Activated CD4-positive, alpha-beta memory T cell treated with anti-CD3 and anti-CD28 coated beads, Interleukin-2, amount 10 ng/mL, durations not matched to agents 7 days and 5 days (primary cell): ENCODE measurements around the gene LPCAT1. TPM values are rescaled to one million over a fixed set of nuclear protein-coding genes. Genes with fewer than 3 reads are reported as not detected.
"Not testable (repeated sequence)": the region's sequence is repeated elsewhere in the genome, so short reads cannot be mapped to it uniquely, and the experiment has no call there.

Experiments used
- CTCF ChIA-PET: fragments of 350-600 bp; sonication (Branson Sonifier 250); formaldehyde crosslinking; loops from one replicate; lab custom pipeline; 2021; ENCODE audit warnings: antibody characterized with exemption, inconsistent platforms; lab: Charles Lee
- POLR2A ChIA-PET: fragments of 350-600 bp; sonication (Branson Sonifier 250); formaldehyde crosslinking; loops from one replicate; lab custom pipeline; 2021; ENCODE audit warnings: antibody characterized with exemption; lab: Charles Lee
- DNase-seq: peaks from one replicate; pipeline ENCODE4 v3.0.0-alpha.2; 2020
- H3K27ac Mint-ChIP-seq: one replicate; pipeline ENCODE4 v1.8.0; 2021; ENCODE audit warnings: mild to moderate bottlenecking, mixed read lengths
- H3K27me3 Mint-ChIP-seq: one replicate; pipeline ENCODE4 v1.8.0; 2021; ENCODE audit warnings: mixed read lengths
- H3K36me3 Mint-ChIP-seq: one replicate; pipeline ENCODE4 v1.8.0; 2021; ENCODE audit warnings: low read depth, mixed read lengths
- H3K4me1 Mint-ChIP-seq: one replicate; pipeline ENCODE4 v1.8.0; 2021; ENCODE audit warnings: mixed read lengths
- H3K4me3 Mint-ChIP-seq: one replicate; pipeline ENCODE4 v1.8.0; 2021; ENCODE audit warnings: mild to moderate bottlenecking, mixed read lengths
- H3K9me3 Mint-ChIP-seq: one replicate; pipeline ENCODE4 v1.8.0; 2021; ENCODE audit warnings: mixed read lengths
- total RNA-seq, 2 experiments: library from RNA; stranded (reverse); gene quantifications; one replicate each; pipeline ENCODE4 v1.2.3, GENCODE V29; 2021

LPCAT1 gene
- total RNA-seq, 2 experiments from 2014 or later: 68.7 to 71.4 TPM

- Mint-ChIP-seq H3K27me3 (peaks cover 21% of the 10 kb centered on the region), H3K9me3 (peaks cover 42% of the 10 kb centered on the region), H3K36me3 (peaks cover 25% of the 10 kb centered on the region)
- POLR2A ChIA-PET, H3K4me1 Mint-ChIP-seq, H3K27ac Mint-ChIP-seq, CTCF ChIA-PET, H3K4me3 Mint-ChIP-seq, DNase-seq: not testable (repeated sequence)
These were observed 67.5 kb downstream of the LPCAT1 start for GRCh38 chr5:1456110-1456881.

- H3K9me3 Mint-ChIP-seq: peaks cover 42% of the 10 kb centered on the region
- H3K4me1 Mint-ChIP-seq: peaks cover 1% of the 10 kb centered on the region
- no peak for DNase-seq
- no peak overlapping the region for H3K4me3 Mint-ChIP-seq
- H3K36me3 Mint-ChIP-seq: peaks cover 11% of the 10 kb centered on the region
- H3K27ac Mint-ChIP-seq: no peak overlapping the region
- H3K27me3 Mint-ChIP-seq: peaks cover 42% of the 10 kb centered on the region
- CTCF ChIA-PET: interaction anchor here (1.2 kb wide), 1 partner anchor 49 kb away, joined by 3 read pairs; no protein-coding TSS in a partner anchor
- POLR2A ChIA-PET: no interaction called here
These were observed 70.1 kb downstream of the LPCAT1 start for GRCh38 chr5:1453613-1454012.

- H3K27me3 Mint-ChIP-seq: peaks cover 65% of the 10 kb centered on the region
- no peak overlapping the region for H3K4me3 Mint-ChIP-seq
- H3K9me3 Mint-ChIP-seq: peaks cover 10% of the 10 kb centered on the region
- no peak overlapping the region for H3K27ac Mint-ChIP-seq
- no peaks in the 10 kb centered on the region for H3K36me3 Mint-ChIP-seq
- ChIA-PET CTCF (no interaction called here), POLR2A (no interaction called here)
- H3K4me1 Mint-ChIP-seq: peaks cover 1% of the 10 kb centered on the region
- no peak for DNase-seq
These were observed 74.6 kb downstream of the LPCAT1 start for GRCh38 chr5:1449081-1449630.

- Mint-ChIP-seq H3K9me3 (peaks cover 5% of the 10 kb centered on the region), H3K4me3 (no peak overlapping the region), H3K27ac (no peak overlapping the region), H3K36me3 (no peaks in the 10 kb centered on the region), H3K4me1 (peaks cover 1% of the 10 kb centered on the region), H3K27me3 (peaks cover 68% of the 10 kb centered on the region)
- no peak for DNase-seq
- POLR2A ChIA-PET: no interaction called here
- CTCF ChIA-PET: interaction anchor here (1.1 kb wide), 1 partner anchor 196 kb away, joined by 3 read pairs; no protein-coding TSS in a partner anchor
These were observed 75.2 kb downstream of the LPCAT1 start for GRCh38 chr5:1448511-1449011.

- CTCF ChIA-PET: interaction anchor here (1.1 kb wide), 1 partner anchor 197 kb away, joined by 3 read pairs; no protein-coding TSS in a partner anchor
- Mint-ChIP-seq H3K4me3 (no peak overlapping the region), H3K27me3 (peaks cover 68% of the 10 kb centered on the region), H3K4me1 (peaks cover 1% of the 10 kb centered on the region), H3K27ac (no peak overlapping the region), H3K36me3 (no peaks in the 10 kb centered on the region), H3K9me3 (no peaks in the 10 kb centered on the region)
- no peak for DNase-seq
- POLR2A ChIA-PET: no interaction called here
These were observed 75.9 kb downstream of the LPCAT1 start for GRCh38 chr5:1447671-1448361.

- CTCF ChIA-PET: no interaction called here
- no peaks in the 10 kb centered on the region for H3K36me3 Mint-ChIP-seq
These were observed 77.0 kb downstream of the LPCAT1 start for GRCh38 chr5:1446602-1447343.

GRCh38 chr5:1445689-1446601 is 77.8 kb downstream of the LPCAT1 start:
- DNase-seq: no peak
- Mint-ChIP-seq H3K27ac (no peak overlapping the region), H3K4me3 (no peak overlapping the region), H3K36me3 (no peaks in the 10 kb centered on the region), H3K27me3 (peaks cover 56% of the 10 kb centered on the region), H3K4me1 (peaks cover 1% of the 10 kb centered on the region), H3K9me3 (no peaks in the 10 kb centered on the region)
- POLR2A ChIA-PET: no interaction called here
- CTCF ChIA-PET: no interaction called here

More at GRCh38 chr5:1446602-1447343, 77.0 kb downstream of the LPCAT1 start:
- H3K4me3 Mint-ChIP-seq: no peak overlapping the region
- no peak for DNase-seq
- no peak overlapping the region for H3K27ac Mint-ChIP-seq
- POLR2A ChIA-PET: no interaction called here
- H3K27me3 Mint-ChIP-seq: peaks cover 62% of the 10 kb centered on the region
- H3K9me3 Mint-ChIP-seq: no peaks in the 10 kb centered on the region
- H3K4me1 Mint-ChIP-seq: peaks cover 1% of the 10 kb centered on the region

GRCh38 chr5:1445313-1445688 is 78.5 kb downstream of the LPCAT1 start, which contains the start of gene SLC6A3:
SLC6A3 (minus strand) TSS chr5:1445440; CDS start chr5:1443197, 2,243 bp downstream.
- Mint-ChIP-seq H3K9me3 (no peaks in the 10 kb centered on the region), H3K4me3 (no peak within 1 kb of the TSS), H3K36me3 (no peaks in the 10 kb centered on the region), H3K4me1 (peaks cover 1% of the 10 kb centered on the region), H3K27me3 (peaks cover 56% of the 10 kb centered on the region), H3K27ac (no peak within 1 kb of the TSS)
- DNase-seq: no peak
- ChIA-PET CTCF (no interaction called here), POLR2A (no interaction called here)

- no peak for DNase-seq
- ChIA-PET POLR2A (no interaction called here), CTCF (no interaction called here)
- Mint-ChIP-seq H3K27me3 (peaks cover 55% of the 10 kb centered on the region), H3K4me3 (no peak overlapping the region), H3K27ac (no peak overlapping the region), H3K9me3 (peaks cover 3% of the 10 kb centered on the region), H3K4me1 (peaks cover 1% of the 10 kb centered on the region), H3K36me3 (no peaks in the 10 kb centered on the region)
These were observed 79.2 kb downstream of the LPCAT1 start for GRCh38 chr5:1444361-1445189.

- Mint-ChIP-seq H3K36me3 (no peaks in the 10 kb centered on the region), H3K27me3 (peaks cover 49% of the 10 kb centered on the region), H3K27ac (no peak overlapping the region), H3K4me1 (peaks cover under 1% of the 10 kb centered on the region), H3K9me3 (peaks cover 3% of the 10 kb centered on the region), H3K4me3 (no peak overlapping the region)
- CTCF ChIA-PET: no interaction called here
- DNase-seq: no peak
- POLR2A ChIA-PET: no interaction called here
These were observed 79.8 kb downstream of the LPCAT1 start for GRCh38 chr5:1443991-1444360.

GRCh38 chr5:1443171-1443570 is 80.6 kb downstream of the LPCAT1 start:
- ChIA-PET CTCF (no interaction called here), POLR2A (interaction anchor here (0.7 kb wide), 1 partner anchor 273 kb away, joined by 3 read pairs; no protein-coding TSS in a partner anchor)
- Mint-ChIP-seq H3K4me1 (no peaks in the 10 kb centered on the region), H3K4me3 (no peak overlapping the region), H3K36me3 (no peaks in the 10 kb centered on the region), H3K27ac (no peak overlapping the region), H3K27me3 (peaks cover 42% of the 10 kb centered on the region), H3K9me3 (peaks cover 3% of the 10 kb centered on the region)
- DNase-seq: no peak
